Coronary artery (tissue), 2 donors: ENCODE measurements around the gene FSTL4.
A peak's percentile ranks its signal among the peaks of the same experiment; 100 is the strongest.

Experiments
- DNase-seq: peaks from one replicate; pipeline ENCODE4 v3.0.0-alpha.2; 2017; ENCODE audit warnings: low spot score
- H3K27ac ChIP-seq, 2 donors: fragments of 200-600 bp; sonication (generic); one replicate each; pipeline ENCODE4 v1.5.1; 2016 to 2019
- H3K4me3 ChIP-seq: fragments of 200-600 bp; sonication (generic); 2 replicates; pipeline ENCODE4 v1.5.1; 2016; ENCODE audit warnings: mild to moderate bottlenecking, moderate library complexity
- CTCF ChIP-seq: fragments of 200-600 bp; sonication (generic); IDR thresholded peaks from one replicate; pipeline ENCODE4 v1.5.1; 2019; ENCODE audit warnings: antibody characterized with exemption

Gene FSTL4

GRCh38 chr5:133460172-133460758 is 152.1 kb downstream of the FSTL4 start:
- TF ChIP-seq CTCF, result peak; percentile 29
- Histone ChIP-seq H3K4me3 (no peak overlapping the region), H3K27ac (no peak overlapping the region)
- DNase-seq, result no peak

DNA sequence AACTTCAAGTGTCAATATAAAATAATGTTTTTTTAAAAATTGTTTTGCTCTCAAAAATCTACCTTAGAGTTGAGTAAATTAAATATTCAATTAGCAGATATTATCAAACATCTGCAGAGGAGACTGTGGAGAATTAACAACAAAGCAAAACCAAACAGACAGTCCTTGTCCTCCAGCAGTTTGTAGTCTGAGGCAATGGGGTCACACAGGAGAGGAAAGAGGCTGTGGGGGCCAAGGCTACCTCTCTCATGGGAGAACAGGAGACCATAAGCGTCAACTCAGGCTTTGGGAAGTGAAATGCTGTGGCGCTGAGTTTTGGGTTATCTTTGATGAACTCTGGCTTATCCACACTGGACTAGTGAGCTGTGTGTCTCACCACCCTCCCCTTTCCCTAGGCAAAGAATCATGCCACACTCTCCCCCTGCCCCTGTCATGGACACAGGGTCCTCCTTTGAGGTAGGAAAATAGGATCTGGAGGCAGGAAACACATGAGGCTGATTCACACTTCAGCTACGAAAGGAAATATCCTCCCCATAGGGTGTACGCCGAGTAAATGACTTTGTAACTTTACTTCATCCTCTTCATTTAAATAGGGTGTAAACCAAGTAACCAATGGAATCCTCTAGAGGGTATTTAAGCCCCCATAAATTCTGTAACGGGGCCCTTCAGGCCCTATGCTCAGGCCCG is 152.7 kb downstream of the FSTL4 start:
- Histone ChIP-seq H3K4me3 (no peak overlapping the region), H3K27ac (no peak overlapping the region)
- no peak for DNase-seq
- TF ChIP-seq CTCF, result no peak

DNA sequence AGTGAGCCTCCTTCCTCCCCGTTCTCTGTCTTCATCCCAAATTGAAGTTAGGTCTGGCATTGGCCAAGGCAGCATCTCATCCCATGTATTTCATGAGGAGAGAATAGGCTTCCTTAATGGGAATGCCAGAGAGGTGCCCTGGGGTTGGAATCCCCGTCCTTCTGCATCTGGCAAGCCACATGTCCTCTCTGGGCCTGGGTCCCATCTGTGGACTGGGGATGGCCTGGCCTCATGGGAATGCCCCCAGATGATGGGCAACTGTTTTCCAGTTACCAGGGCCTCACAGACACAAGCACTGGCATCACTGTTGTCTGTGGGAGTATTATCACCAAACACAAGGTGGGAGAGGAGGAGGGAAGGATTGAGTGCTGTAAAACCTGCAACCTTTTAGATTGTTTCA is 153.9 kb downstream of the FSTL4 start:
- Histone ChIP-seq H3K27ac (no peak overlapping the region), H3K4me3 (no peak overlapping the region)
- DNase-seq, result peak; percentile 28
- TF ChIP-seq CTCF, result no peak

- DNase-seq, result peak; percentile 12
- TF ChIP-seq CTCF, result no peak
- Histone ChIP-seq H3K4me3 (no peak overlapping the region), H3K27ac (no peak overlapping the region)
Observed at GRCh38 chr5:133457439-133458355, 154.6 kb downstream of the FSTL4 start.

DNA sequence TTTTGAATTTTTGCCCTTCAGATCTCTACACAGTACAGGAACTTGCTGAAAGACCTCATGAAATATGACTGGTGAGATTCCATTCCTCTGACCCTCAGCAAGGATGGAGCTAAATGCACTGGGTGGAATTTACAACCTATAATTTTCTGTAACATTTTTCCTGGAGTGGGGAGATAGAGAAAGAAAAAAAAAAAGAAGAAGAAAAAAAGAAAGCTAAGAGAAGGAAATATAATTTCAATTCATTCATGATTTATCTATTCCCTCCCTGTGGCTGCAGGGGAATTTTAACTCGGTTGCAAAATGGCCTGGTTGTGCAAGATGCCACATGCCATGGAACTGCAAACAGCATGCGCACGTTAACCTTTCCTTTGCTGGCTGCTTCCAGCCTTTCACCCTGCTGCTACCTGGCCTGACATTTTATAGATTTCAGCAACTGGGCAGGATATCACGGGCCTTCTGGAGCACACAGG is 155.4 kb downstream of the FSTL4 start:
- DNase-seq, result peak; percentile 11
- Histone ChIP-seq H3K27ac (no peak overlapping the region), H3K4me3 (no peak overlapping the region)
- TF ChIP-seq CTCF, result no peak

- TF ChIP-seq CTCF, result no peak
- no peak overlapping the region for H3K4me3 ChIP-seq
- DNase-seq, result peak; percentile 55
- no peak overlapping the region for H3K27ac ChIP-seq
Observed at GRCh38 chr5:133455676-133456075, 156.7 kb downstream of the FSTL4 start.
